ENCODE results near the gene TLE7.
A peak's percentile ranks its signal among the peaks of the same experiment; 100 is the strongest.

Gene TLE7

DNA sequence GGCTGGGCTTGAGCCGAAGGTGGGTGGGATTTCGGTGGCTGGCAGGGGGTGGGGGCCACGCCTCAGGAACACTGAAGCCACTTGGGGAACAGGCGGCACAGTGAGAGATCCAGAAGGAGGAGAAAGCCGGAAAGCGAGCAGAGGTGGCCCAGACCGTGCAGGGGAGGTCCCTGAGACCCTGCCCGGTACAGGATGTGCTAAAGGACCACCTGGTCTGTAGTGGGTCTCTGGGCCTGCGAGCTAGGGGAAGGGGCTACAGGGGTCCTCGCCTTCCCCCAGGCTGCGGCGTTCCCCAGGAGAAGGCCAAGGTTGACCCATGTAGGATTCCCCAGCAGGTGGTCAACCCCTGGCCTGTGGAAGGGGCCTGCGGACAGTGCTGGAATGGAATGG lies at the start of gene TLE7:
TLE7 (minus strand) TSS at position 4 of the 390 bp plus-strand sequence. CDS start 8,730 bp downstream, outside the sequence.
- Mint-ChIP-seq H3K4me1 (no peaks in the 10 kb centered on the region), H3K27me3 (peaks cover 25% of the 10 kb centered on the region)

DNA sequence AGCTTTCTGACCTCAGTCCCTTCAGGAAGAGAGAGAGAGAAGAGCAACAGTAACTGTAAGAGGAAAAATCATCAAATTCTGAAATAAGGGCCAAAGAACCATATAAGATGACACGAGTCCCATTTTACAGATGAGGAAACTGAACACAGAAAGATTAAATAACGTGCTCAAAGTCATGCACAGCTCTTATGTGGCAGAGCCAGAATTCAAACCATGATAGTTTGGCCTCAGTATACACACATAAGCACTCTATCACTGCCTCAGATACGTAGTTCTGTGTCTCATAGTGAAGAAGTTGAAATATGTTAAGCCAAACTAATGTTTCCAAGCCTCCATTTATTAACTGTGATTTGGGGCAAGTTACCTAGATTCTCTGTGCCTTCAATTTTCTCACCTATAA lies 49.2 kb upstream of the TLE7 start:
- Mint-ChIP-seq H3K9me3 (no peaks in the 10 kb centered on the region), H3K4me3 (no peak overlapping the region), H3K4me1 (peaks cover 3% of the 10 kb centered on the region), H3K36me3 (ENCODE audit: low read depth) (no peaks in the 10 kb centered on the region), H3K27me3 (peaks cover 2% of the 10 kb centered on the region), H3K27ac (no peak overlapping the region)
- DNase-seq (no peak), ATAC-seq (no peak)

More for the DNA sequence above, at the start of gene TLE7:
- ATAC-seq (no peak), DNase-seq (no peak)
- Mint-ChIP-seq H3K27ac (no peak within 1 kb of the TSS), H3K9me3 (peaks cover 19% of the 10 kb centered on the region), H3K4me3 (no peak within 1 kb of the TSS), H3K36me3 (ENCODE audit: low read depth) (peaks cover 9% of the 10 kb centered on the region)

DNA sequence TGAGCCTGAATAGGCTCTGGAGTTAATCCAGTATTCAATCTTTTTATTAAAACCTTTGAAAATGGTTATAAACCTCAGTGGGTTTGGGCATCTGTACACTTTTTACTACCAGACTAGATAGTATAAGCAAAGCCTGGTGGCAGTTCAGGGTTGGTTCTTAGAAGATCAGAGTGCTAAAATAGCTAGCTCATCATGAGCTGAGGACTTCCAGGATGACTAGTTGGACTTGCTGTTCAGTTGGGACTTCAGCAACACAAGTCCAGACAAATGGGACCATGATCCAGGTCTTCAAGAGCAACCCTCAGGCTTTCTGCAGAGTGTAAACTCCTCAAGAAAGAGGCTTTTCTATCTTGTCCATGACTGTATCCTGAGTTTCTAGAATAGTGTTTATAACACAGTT lies 48.5 kb upstream of the TLE7 start:
- no peaks in the 10 kb centered on the region for H3K36me3 Mint-ChIP-seq (ENCODE audit: low read depth)
- H3K27me3 Mint-ChIP-seq: peaks cover 2% of the 10 kb centered on the region
- ATAC-seq: no peak

DNA sequence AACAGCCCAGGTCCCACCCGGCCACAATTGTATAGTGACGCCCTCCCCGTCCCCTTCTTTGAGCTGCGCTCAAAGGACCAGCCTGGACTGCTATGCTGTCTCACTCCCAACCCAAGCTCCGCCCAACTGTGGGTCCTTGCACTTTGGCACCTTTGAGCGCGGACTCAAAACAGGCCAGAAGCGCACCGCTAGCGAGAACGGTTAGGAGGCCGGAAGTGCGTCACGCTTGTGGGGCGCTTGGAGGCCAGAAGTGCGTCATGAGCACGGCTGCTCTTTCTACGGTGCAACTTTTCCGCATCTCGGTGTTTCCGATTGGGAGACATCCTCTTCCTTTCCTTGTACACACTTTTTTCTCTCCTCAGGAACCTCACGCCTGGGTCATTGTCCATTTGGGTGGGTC lies 47.3 kb upstream of the TLE7 start, which contains the start of gene ZNF19:
ZNF19 (minus strand) TSS at position 203 of the 400 bp plus-strand sequence. CDS start 7,210 bp downstream, outside the sequence.
- peaks cover 2% of the 10 kb centered on the region for H3K27me3 Mint-ChIP-seq

More for the DNA sequence above, 48.5 kb upstream of the TLE7 start:
- Mint-ChIP-seq H3K4me1 (peaks cover 3% of the 10 kb centered on the region), H3K4me3 (no peak overlapping the region), H3K9me3 (no peaks in the 10 kb centered on the region), H3K27ac (no peak overlapping the region)
- no peak for DNase-seq

DNA sequence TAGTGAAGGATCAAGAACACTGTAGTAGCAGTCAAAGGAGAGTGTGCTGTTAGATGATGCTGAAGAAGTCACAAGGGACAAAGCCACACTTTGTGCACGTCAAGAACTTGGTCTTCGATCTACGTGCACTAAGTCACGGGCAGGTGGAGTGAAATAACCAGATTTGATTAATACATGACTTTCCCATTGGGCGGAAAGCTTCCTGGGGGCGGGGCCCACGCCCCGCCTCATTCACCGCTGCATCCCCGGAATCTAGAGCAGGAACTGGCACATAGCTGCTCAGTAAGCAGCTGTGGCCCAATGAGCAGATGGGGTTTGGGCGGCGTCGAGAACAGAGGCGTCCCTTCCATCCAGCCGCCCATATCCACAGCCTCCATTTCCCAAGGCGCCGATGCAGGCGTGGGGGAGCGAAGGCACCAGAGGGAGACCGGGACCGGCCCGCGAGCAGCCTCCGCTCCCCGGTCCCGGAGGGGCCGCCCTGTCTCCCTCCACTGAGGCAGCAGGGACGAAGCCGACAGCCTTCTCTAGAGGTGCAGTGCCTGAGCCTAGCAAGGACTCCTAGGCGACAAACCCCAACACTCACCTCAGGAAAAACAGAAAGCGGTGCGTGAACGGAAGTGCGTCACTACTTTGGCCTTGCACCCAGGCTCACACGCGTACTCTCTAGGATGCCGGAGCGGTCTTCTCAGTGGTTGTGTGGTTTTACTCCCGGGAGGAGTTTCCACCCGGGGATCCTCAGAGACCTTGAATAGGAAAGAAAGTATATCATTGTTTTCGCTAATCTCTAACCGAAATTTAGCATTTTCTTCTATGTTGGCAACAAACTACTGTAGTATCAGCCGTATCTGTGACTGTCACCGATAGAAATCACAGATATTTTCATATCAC lies 42.4 kb upstream of the TLE7 start:
- ATAC-seq (peak; percentile 93), DNase-seq (peak; percentile 82)
- Mint-ChIP-seq H3K9me3 (no peaks in the 10 kb centered on the region), H3K27me3 (peaks cover 2% of the 10 kb centered on the region), H3K4me3 (peak overlapping the region; percentile 77), H3K27ac (peak overlapping the region; percentile 61), H3K36me3 (ENCODE audit: low read depth) (no peaks in the 10 kb centered on the region), H3K4me1 (peaks cover 15% of the 10 kb centered on the region)

More for the DNA sequence above, 47.3 kb upstream of the TLE7 start, which contains the start of gene ZNF19:
- no peak within 1 kb of the TSS for H3K27ac Mint-ChIP-seq
- no peak for ATAC-seq
- H3K36me3 Mint-ChIP-seq (ENCODE audit: low read depth): no peaks in the 10 kb centered on the region
- no peaks in the 10 kb centered on the region for H3K9me3 Mint-ChIP-seq
- no peak for DNase-seq
- no peak within 1 kb of the TSS for H3K4me3 Mint-ChIP-seq
- peaks cover 10% of the 10 kb centered on the region for H3K4me1 Mint-ChIP-seq

DNA sequence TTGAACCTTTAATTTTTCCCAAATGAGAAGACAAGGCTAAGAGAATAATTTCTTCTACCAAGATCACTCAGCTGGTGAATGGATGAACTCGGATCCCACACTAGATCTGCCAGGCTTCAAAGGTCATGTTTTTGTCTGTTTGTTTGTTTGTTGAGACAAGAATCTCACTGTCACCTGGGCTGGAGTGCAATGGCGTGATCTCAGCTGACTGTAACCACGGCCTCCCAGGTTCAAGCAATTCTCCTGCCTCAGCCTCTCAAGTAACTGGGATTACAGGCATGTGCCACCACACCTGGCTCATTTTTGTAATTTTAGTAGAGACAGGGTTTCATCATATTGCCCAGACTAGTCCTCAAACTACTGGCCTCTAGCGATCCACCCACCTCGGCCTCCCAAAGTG lies 40.7 kb upstream of the TLE7 start:
- Mint-ChIP-seq H3K27ac (no peak overlapping the region), H3K36me3 (ENCODE audit: low read depth) (peaks cover 6% of the 10 kb centered on the region), H3K4me3 (no peak overlapping the region), H3K27me3 (peaks cover 2% of the 10 kb centered on the region), H3K4me1 (peaks cover 15% of the 10 kb centered on the region), H3K9me3 (no peaks in the 10 kb centered on the region)
- DNase-seq (no peak), ATAC-seq (no peak)

DNA sequence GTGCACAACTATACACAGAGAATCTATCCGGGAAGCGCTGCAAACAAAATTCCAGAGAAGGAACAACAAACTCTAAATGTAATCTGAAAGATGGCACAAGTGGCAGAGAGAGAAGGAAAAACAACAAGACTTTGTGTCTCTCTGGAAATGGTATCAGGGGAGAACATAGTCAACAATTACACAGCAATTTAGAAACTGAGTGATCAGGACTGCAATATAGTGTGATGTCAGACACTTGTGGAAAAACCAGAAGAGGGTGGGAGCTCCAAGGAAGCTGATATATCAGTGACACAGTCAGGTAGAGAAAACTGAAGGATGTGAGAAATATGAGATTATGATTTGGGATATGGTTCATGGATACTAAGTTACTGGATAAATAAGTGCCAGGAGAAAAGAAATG lies 39.1 kb upstream of the TLE7 start:
- DNase-seq (no peak), ATAC-seq (no peak)
- no peak overlapping the region for H3K4me3 Mint-ChIP-seq
- peaks cover 15% of the 10 kb centered on the region for H3K4me1 Mint-ChIP-seq
- H3K9me3 Mint-ChIP-seq: no peaks in the 10 kb centered on the region
- no peaks in the 10 kb centered on the region for H3K27me3 Mint-ChIP-seq
- no peak overlapping the region for H3K27ac Mint-ChIP-seq
- peaks cover 18% of the 10 kb centered on the region for H3K36me3 Mint-ChIP-seq (ENCODE audit: low read depth)

DNA sequence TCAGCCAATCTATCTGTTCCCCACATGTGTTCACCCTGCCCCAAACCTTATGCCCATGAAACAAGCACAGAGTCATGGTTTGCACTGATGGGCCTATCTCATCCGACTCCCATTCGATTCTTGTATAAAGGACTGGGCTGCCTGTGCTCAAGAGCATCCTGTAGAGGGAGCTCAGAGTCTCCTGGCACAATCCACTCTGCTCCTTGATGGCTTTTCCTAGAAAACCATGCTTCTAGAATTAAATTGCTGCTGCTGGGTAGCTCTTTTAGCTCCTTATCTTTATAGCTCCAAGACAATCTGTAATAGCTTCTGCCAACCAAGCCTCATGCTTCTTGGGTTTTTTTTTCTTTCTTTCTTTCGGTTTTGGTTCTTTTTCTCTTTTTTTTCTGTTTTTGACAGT lies 37.6 kb upstream of the TLE7 start:
- DNase-seq (no peak), ATAC-seq (no peak)
- no peak overlapping the region for H3K27ac Mint-ChIP-seq
- H3K36me3 Mint-ChIP-seq (ENCODE audit: low read depth): peaks cover 20% of the 10 kb centered on the region
- peaks cover 9% of the 10 kb centered on the region for H3K4me1 Mint-ChIP-seq
- no peak overlapping the region for H3K4me3 Mint-ChIP-seq
- no peaks in the 10 kb centered on the region for H3K27me3 Mint-ChIP-seq
- no peaks in the 10 kb centered on the region for H3K9me3 Mint-ChIP-seq

DNA sequence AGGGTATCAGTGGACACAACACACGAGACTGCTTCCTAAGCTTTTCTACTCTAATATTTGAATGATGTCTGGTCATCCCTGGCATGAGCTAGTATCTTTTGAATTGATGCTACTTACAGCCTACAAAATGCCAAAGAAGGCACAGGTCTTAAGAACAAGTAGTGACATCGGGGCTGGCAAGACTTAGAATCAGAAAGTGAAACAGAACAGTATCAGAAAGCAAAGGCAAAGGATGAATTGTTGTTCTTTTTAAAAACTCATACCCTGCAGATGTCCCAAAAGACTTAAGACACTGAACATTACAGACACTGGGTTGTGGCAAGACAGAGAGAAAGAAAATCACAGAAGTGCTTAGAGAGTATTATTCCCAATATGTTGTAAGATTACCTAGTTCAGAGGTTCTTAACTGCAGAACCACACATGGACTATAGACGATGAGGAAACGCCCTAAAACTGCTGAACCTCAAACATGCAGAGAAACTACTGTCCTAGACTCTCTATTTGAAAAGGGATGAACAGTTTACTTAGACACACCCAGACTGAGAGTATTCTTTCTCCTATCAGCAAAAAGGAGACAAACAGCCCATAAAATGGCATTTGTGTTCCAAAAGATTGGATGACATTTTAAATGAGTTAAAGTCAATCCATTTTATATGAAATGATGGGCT lies 34.7 kb upstream of the TLE7 start:
- DNase-seq: no peak
- H3K9me3 Mint-ChIP-seq: no peaks in the 10 kb centered on the region
- no peak overlapping the region for H3K4me3 Mint-ChIP-seq
- peaks cover 20% of the 10 kb centered on the region for H3K36me3 Mint-ChIP-seq (ENCODE audit: low read depth)
- no peaks in the 10 kb centered on the region for H3K4me1 Mint-ChIP-seq
- no peak for ATAC-seq
- H3K27ac Mint-ChIP-seq: no peak overlapping the region
- H3K27me3 Mint-ChIP-seq: no peaks in the 10 kb centered on the region

DNA sequence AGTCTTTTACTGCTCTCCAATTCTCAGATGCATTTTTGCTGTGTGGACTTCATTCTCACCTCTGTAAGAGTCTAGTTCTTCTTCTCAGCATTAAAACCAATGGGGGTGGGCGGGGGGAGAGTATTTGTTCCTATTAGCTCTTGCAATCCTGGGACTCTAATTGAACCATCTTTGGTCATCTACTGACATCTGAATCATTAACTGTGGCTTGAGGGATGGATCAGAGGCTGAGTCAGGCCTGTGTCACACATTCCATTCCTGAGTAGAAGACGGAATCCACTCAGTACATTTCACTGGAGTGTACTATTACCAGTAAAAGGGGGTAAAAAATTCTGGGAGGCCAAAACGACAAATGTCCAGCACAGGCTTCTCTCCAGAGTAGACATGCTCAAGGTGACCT lies 33.0 kb upstream of the TLE7 start:
- no peaks in the 10 kb centered on the region for H3K9me3 Mint-ChIP-seq
- ATAC-seq: no peak
- no peak overlapping the region for H3K4me3 Mint-ChIP-seq
- no peak overlapping the region for H3K27ac Mint-ChIP-seq
- no peak for DNase-seq
- no peaks in the 10 kb centered on the region for H3K27me3 Mint-ChIP-seq
- H3K36me3 Mint-ChIP-seq (ENCODE audit: low read depth): peaks cover 20% of the 10 kb centered on the region
- H3K4me1 Mint-ChIP-seq: no peaks in the 10 kb centered on the region

DNA sequence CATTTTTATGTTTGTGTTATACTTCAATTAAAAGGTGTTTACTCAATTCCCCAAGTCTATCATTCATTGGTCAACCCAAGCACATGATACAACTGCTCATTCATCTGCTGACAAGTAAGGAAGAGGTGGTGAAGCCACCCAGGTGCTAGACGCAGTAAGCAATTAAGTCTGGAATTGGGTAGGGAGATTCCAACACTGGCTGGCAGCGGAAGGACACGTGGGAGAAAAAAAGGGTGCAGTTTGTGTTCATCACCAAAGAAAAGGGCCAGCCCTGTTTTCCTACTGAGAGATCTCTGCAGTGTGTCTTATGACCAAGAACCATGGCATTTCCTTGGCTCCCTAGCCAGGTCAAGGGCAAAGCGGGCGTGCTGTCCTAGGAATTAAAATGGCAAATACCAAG lies 32.0 kb upstream of the TLE7 start:
- no peak overlapping the region for H3K4me3 Mint-ChIP-seq
- no peaks in the 10 kb centered on the region for H3K27me3 Mint-ChIP-seq
- no peak overlapping the region for H3K27ac Mint-ChIP-seq
- H3K4me1 Mint-ChIP-seq: no peaks in the 10 kb centered on the region
- DNase-seq (no peak), ATAC-seq (no peak)
- H3K36me3 Mint-ChIP-seq (ENCODE audit: low read depth): peaks cover 20% of the 10 kb centered on the region
- no peaks in the 10 kb centered on the region for H3K9me3 Mint-ChIP-seq

DNA sequence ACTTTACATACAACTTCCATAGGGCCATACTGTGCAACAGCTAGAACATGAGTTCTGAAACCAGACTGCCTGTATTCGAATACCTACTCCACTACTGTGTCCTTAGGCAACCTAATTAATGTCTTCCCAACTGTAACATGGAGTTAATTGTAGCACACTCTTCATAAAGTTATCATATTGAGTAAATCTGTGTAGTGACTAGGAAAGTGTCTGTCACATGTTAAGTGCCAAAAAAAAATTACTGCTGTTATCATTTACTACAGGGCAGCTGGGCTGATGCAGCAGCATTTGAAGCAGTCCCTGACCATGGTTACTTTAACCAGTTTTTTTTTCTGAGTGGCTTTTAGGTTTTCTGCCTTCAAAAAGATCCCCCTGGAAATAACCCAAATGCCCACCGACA lies 31.1 kb upstream of the TLE7 start:
- Mint-ChIP-seq H3K36me3 (ENCODE audit: low read depth) (peaks cover 17% of the 10 kb centered on the region), H3K27ac (no peak overlapping the region), H3K27me3 (no peaks in the 10 kb centered on the region), H3K9me3 (no peaks in the 10 kb centered on the region), H3K4me3 (no peak overlapping the region), H3K4me1 (no peaks in the 10 kb centered on the region)
- ATAC-seq: no peak
- DNase-seq: no peak

DNA sequence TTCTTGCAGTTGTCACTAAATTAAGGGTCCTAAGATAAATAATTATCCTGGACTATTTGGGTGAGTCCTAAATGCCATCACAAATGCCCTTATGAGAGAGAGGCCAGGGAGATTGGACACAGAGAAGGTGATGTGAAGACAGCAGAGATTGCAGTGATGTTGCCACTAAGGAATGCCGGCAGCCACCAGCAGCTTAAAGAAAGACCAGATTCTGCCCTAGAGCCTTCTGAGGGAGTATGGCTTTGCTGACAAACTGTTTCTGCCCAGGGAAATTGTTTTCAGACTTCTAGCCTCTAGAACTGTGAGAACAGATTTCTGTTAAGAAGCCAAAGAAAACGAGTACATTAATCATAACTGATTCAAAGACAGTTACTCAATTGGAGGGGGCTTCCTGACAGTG lies 30.2 kb upstream of the TLE7 start:
- Mint-ChIP-seq H3K36me3 (ENCODE audit: low read depth) (peaks cover 10% of the 10 kb centered on the region), H3K4me1 (no peaks in the 10 kb centered on the region), H3K4me3 (no peak overlapping the region), H3K27me3 (no peaks in the 10 kb centered on the region), H3K9me3 (no peaks in the 10 kb centered on the region), H3K27ac (no peak overlapping the region)
- DNase-seq (no peak), ATAC-seq (no peak)

DNA sequence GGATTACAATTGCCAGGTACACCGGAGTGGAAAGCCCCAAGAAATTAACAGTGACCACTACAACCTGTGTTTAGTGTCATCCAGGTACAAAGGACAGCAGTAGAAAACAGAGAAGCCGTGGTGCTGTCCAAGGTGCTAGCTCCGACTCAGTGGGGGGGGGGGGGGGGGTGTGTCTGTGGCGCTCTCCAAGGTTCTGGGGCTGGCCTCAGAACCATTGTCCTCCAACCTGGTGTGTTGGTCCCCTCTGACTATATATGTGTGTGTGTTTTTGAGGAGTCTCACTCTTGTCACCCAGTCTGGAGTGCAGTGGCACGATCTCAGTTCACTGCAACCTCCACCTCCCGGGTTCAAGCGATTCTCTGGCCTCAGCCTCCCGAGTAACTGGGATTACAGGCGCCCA lies 26.0 kb upstream of the TLE7 start:
- no peaks in the 10 kb centered on the region for H3K36me3 Mint-ChIP-seq (ENCODE audit: low read depth)
- H3K27ac Mint-ChIP-seq: no peak overlapping the region
- DNase-seq (peak; percentile 39), ATAC-seq (no peak)
- peaks cover 3% of the 10 kb centered on the region for H3K4me1 Mint-ChIP-seq
- H3K27me3 Mint-ChIP-seq: no peaks in the 10 kb centered on the region
- H3K4me3 Mint-ChIP-seq: no peak overlapping the region
- no peaks in the 10 kb centered on the region for H3K9me3 Mint-ChIP-seq

DNA sequence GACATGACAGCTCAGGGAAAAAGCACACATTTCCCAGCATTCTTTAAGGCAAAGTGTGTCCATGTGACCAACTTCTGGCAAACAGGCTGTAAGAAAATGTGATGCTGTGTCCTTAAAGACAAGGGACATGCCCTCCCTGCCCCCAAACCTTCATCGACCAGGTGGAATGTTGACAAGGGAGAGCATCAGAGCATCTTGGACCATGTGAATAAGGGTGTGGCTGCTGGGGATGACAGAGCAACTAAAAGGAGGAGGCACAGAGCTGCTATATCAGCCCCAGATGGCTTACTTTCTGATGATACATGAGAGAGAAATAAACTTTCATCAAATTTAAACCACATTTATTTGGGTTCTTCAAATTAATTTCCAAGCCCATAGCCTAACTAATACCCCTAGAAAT lies 22.4 kb upstream of the TLE7 start:
- H3K36me3 Mint-ChIP-seq (ENCODE audit: low read depth): no peaks in the 10 kb centered on the region

More for the DNA sequence above, 22.4 kb upstream of the TLE7 start:
- H3K27ac Mint-ChIP-seq: no peak overlapping the region
- DNase-seq: no peak
- H3K4me3 Mint-ChIP-seq: no peak overlapping the region
- H3K27me3 Mint-ChIP-seq: no peaks in the 10 kb centered on the region
- ATAC-seq: no peak
- H3K9me3 Mint-ChIP-seq: no peaks in the 10 kb centered on the region
- peaks cover 21% of the 10 kb centered on the region for H3K4me1 Mint-ChIP-seq

Data from activated naive CD8-positive, alpha-beta T cell treated with anti-CD3 and anti-CD28 coated beads, Interleukin-2, amount 50 U/mL, for 24 hours (primary cell).